GM12878 (cell line): ENCODE results near the gene RHBG. TPM values are rescaled to one million over a fixed set of nuclear protein-coding genes. Genes with fewer than 3 reads are reported as not detected.
"Not testable (repeated sequence)": the region's sequence is repeated elsewhere in the genome, so short reads cannot be mapped to it uniquely, and the experiment has no call there.

Experiments used
- ATAC-seq: fragments of 200-7000 bp; cut with Tn5 transposase; 3 replicates; pipeline ENCODE4 v1.9.1; 2020; ENCODE audit warnings: mild to moderate bottlenecking, moderate library complexity
- BruUV-seq: library from RNA; stranded (reverse); fragments of 400-500 nt; replicated peaks from 2 replicates; lab custom pipeline; 2021; lab: Mats Ljungman, UMichigan
- CTCF ChIA-PET: fragments of 300-600 bp; sonication (Branson Sonifier 250); formaldehyde crosslinking; extraction: SDS; loops from one replicate; lab custom pipeline; 2021; ENCODE audit warnings: inconsistent platforms; lab: Yijun Ruan, JAX
- POLR2A ChIA-PET: fragments of 350-600 bp; formaldehyde crosslinking; extraction: SDS; loops from one replicate; lab custom pipeline; 2021; ENCODE audit warnings: inconsistent platforms; lab: Charles Lee
- RAD21 ChIA-PET: fragments of 300-600 bp; sonication (Branson Sonifier 250); formaldehyde crosslinking; loops from one replicate; lab custom pipeline; 2023; ENCODE audit warnings: antibody characterized with exemption; ENCODE audit not compliant: unreplicated experiment; lab: Charles Lee
- SMC1A ChIA-PET: fragments of 300-600 bp; sonication (Branson Sonifier 250); formaldehyde crosslinking; loops from one replicate; lab custom pipeline; 2023; ENCODE audit not compliant: unreplicated experiment, uncharacterized antibody; lab: Charles Lee
- DNase-seq: peaks from one replicate; pipeline ENCODE4 v3.0.0-alpha.2; 2011; ENCODE audit warnings: low read depth, low spot score
- FAIRE-seq: peaks from 3 replicates; lab custom pipeline; 2011; peaks lifted over from hg19 to GRCh38; lab: Jason Lieb, UNC
- H2AFZ ChIP-seq: 2 replicates; pipeline ENCODE4 v1.6.0; 2011; ENCODE audit warnings: low read depth, low read length, control low read depth; ENCODE audit not compliant: control insufficient read depth
- H3K27ac ChIP-seq: 2 replicates; pipeline ENCODE4 v1.5.1; 2011; ENCODE audit warnings: control low read depth; ENCODE audit not compliant: control insufficient read depth, insufficient read depth
- H3K27me3 ChIP-seq, 2 experiments: replicated peaks in 1 of 2; 2 replicates each; pipeline versions ENCODE4 v1.6.0 to v1.6.1; 2011; ENCODE audit warnings: low read length in 1 of 2; ENCODE audit not compliant: control insufficient read depth in 2 of 2, insufficient read depth in 2 of 2
- H3K36me3 ChIP-seq, 2 experiments: 2 replicates each; pipeline ENCODE4 v1.5.1; 2011; ENCODE audit warnings: low read length in 1 of 2; ENCODE audit not compliant: control insufficient read depth in 2 of 2, insufficient read depth in 2 of 2
- H3K4me1 ChIP-seq: 2 replicates; pipeline ENCODE4 v1.6.1; 2011; ENCODE audit warnings: mild to moderate bottlenecking, low read length, moderate library complexity, mixed read lengths; ENCODE audit not compliant: control insufficient read depth, insufficient read depth
- H3K4me2 ChIP-seq: 2 replicates; pipeline ENCODE4 v1.6.0; 2011; ENCODE audit warnings: control low read depth; ENCODE audit not compliant: control insufficient read depth, insufficient read depth
- H3K4me3 ChIP-seq: fragments of 200-600 bp; sonication (generic); 2 replicates; pipeline ENCODE4 v1.5.1; 2016
- H3K79me2 ChIP-seq: 2 replicates; pipeline ENCODE4 v1.6.0; 2011; ENCODE audit warnings: low read length; ENCODE audit not compliant: control insufficient read depth, insufficient read depth
- H3K9ac ChIP-seq: 2 replicates; pipeline ENCODE4 v1.8.0; 2011; ENCODE audit warnings: low read length, control low read depth, mixed read lengths; ENCODE audit not compliant: control insufficient read depth, insufficient read depth
- H3K9me3 ChIP-seq: replicated peaks from 3 replicates; pipeline ENCODE4 v1.5.1; 2011; ENCODE audit warnings: mild to moderate bottlenecking, low read length; ENCODE audit not compliant: control insufficient read depth, insufficient read depth
- H4K20me1 ChIP-seq: 2 replicates; pipeline ENCODE4 v1.6.0; 2011; ENCODE audit not compliant: control insufficient read depth, insufficient read depth
- CHD4 ChIP-seq: fragments of 200-600 bp; sonication (generic); IDR thresholded peaks from 2 replicates; pipeline ENCODE4 v1.6.1; 2016; ENCODE audit warnings: mild to moderate bottlenecking
- EP300 ChIP-seq, 2 experiments: fragments of 150-350 bp in 1 of 2; IDR thresholded peaks; 2 replicates each; pipeline ENCODE4 v1.6.1; 2011 to 2012; ENCODE audit warnings: low read depth in 2 of 2, low read length in 2 of 2, borderline replicate concordance in 1 of 2, improper control_type of control experiment in 1 of 2, inconsistent platforms in 1 of 2; ENCODE audit not compliant: control insufficient read depth in 1 of 2
- IRF4 ChIP-seq: IDR thresholded peaks from 2 replicates; pipeline ENCODE4 v1.6.1; 2011; ENCODE audit warnings: low read depth, low read length
- KLF5 ChIP-seq: fragments of 450-650 bp; IDR thresholded peaks from 2 replicates; pipeline ENCODE4 v1.6.1; 2014; ENCODE audit warnings: mild to moderate bottlenecking; ENCODE audit not compliant: partially characterized antibody
- MAX ChIP-seq: IDR thresholded peaks from 2 replicates; pipeline ENCODE4 v1.6.1; 2012; ENCODE audit warnings: low read depth, low read length, improper control_type of control experiment
- NFIC ChIP-seq: IDR thresholded peaks from 2 replicates; pipeline ENCODE4 v1.6.1; 2012; ENCODE audit warnings: low read depth, mild to moderate bottlenecking, inconsistent platforms, low read length, moderate library complexity
- NR2C2 ChIP-seq: IDR thresholded peaks from 2 replicates; pipeline ENCODE4 v1.6.1; 2011; ENCODE audit warnings: borderline replicate concordance, low read depth; ENCODE audit not compliant: control insufficient read depth, insufficient read length
- TCF3 ChIP-seq: IDR thresholded peaks from 2 replicates; pipeline ENCODE4 v1.6.1; 2012; ENCODE audit warnings: low read depth, mild to moderate bottlenecking, low read length, borderline replicate concordance; ENCODE audit not compliant: insufficient read depth
- YBX1 ChIP-seq: fragments of 450-650 bp; IDR thresholded peaks from 2 replicates; pipeline ENCODE4 v1.6.1; 2016; ENCODE audit warnings: antibody characterized with exemption
- WGBS: methylation state at CpG from one replicate; pipeline ENCODE4 v1.1.6; 2016; ENCODE audit warnings: low lambda C conversion rate; ENCODE audit not compliant: insufficient replicate concordance, insufficient coverage; ENCODE audit errors: missing lambda C conversion rate; 5-methylcytosine and 5-hydroxymethylcytosine counted together
- in situ Hi-C: fragments of 300-500 bp; cut with MboI; formaldehyde crosslinking; loops from 9 replicates; pipeline ENCODE4 v1.14.3; 2018; ENCODE audit warnings: mixed read lengths
- intact Hi-C: fragments of 100-400 bp; cut with micrococcal nuclease; formaldehyde crosslinking; loops from one replicate; pipeline ENCODE4 v1.14.2; 2022; ENCODE audit not compliant: unreplicated experiment
- polyA plus RNA-seq, 11 experiments: library from polyadenylated mRNA; depleted of rRNA in 4 of 11; unstranded in 6 of 11; stranded (reverse) in 5 of 11; fragments of >200 nt; fragmentation: Nextera tagmentation in 4 of 11; fragmentation: Illumina TruSeq in 1 of 11; extraction: Ambion mirVana in 4 of 11; extraction: Trizol in 1 of 11; gene quantifications; 1 replicate in 1 of 11; 2 replicates in 10 of 11; pipeline versions ENCODE4 v1.2.1 to v1.2.3, GENCODE V29; 2011 to 2016; ENCODE audit warnings: inconsistent platforms in 2 of 11, missing spikeins in 2 of 11, low read depth in 1 of 11
- total RNA-seq, 4 experiments: library from RNA; depleted of rRNA in 3 of 4; stranded (reverse); fragments of >200 nt in 3 of 4; fragmentation: Illumina TruSeq in 1 of 4; extraction: Trizol in 1 of 4; gene quantifications; 2 replicates each; pipeline versions ENCODE4 v1.2.1 to v1.2.3, GENCODE V29; 2013 to 2021
- TF ChIP-seq, protein P1 (sequence below): fragments of 450-650 bp; IDR thresholded peaks from 2 replicates; pipeline ENCODE4 v1.6.1; 2017; ENCODE audit warnings: antibody characterized with exemption, mild to moderate bottlenecking, moderate library complexity

The RHBG gene
- total and polyA plus RNA-seq, 10 of the 15 experiments (the other 5 are each of a cell fraction or from before 2014, with no cell fraction given), result not detected

- WGBS, result 25% methylated on average over 4 of the region's 4 CpGs
- no peaks in the 10 kb centered on the region for H4K20me1 ChIP-seq
- TF ChIP-seq EP300 (IDR thresholded peaks at IDR 0.05; ENCODE audit: borderline replicate concordance in 1 of 2, control insufficient read depth in 1 of 2, low read depth in 2 of 2, low read length in 2 of 2), result no peak
- TF ChIP-seq KLF5, result no peak
- TF ChIP-seq NR2C2, result no peak
- TF ChIP-seq, protein P1, sequence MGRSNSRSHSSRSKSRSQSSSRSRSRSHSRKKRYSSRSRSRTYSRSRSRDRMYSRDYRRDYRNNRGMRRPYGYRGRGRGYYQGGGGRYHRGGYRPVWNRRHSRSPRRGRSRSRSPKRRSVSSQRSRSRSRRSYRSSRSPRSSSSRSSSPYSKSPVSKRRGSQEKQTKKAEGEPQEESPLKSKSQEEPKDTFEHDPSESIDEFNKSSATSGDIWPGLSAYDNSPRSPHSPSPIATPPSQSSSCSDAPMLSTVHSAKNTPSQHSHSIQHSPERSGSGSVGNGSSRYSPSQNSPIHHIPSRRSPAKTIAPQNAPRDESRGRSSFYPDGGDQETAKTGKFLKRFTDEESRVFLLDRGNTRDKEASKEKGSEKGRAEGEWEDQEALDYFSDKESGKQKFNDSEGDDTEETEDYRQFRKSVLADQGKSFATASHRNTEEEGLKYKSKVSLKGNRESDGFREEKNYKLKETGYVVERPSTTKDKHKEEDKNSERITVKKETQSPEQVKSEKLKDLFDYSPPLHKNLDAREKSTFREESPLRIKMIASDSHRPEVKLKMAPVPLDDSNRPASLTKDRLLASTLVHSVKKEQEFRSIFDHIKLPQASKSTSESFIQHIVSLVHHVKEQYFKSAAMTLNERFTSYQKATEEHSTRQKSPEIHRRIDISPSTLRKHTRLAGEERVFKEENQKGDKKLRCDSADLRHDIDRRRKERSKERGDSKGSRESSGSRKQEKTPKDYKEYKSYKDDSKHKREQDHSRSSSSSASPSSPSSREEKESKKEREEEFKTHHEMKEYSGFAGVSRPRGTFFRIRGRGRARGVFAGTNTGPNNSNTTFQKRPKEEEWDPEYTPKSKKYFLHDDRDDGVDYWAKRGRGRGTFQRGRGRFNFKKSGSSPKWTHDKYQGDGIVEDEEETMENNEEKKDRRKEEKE, result no peak
- TF ChIP-seq CHD4, result no peak
- no peak for TF ChIP-seq NFIC
- no peak for TF ChIP-seq TCF3
- no peak for TF ChIP-seq YBX1
- no peak for TF ChIP-seq MAX
- TF ChIP-seq IRF4, result no peak
These were observed 21.7 kb upstream of the RHBG start for GRCh38 chr1:156347331-156347730.

DNA sequence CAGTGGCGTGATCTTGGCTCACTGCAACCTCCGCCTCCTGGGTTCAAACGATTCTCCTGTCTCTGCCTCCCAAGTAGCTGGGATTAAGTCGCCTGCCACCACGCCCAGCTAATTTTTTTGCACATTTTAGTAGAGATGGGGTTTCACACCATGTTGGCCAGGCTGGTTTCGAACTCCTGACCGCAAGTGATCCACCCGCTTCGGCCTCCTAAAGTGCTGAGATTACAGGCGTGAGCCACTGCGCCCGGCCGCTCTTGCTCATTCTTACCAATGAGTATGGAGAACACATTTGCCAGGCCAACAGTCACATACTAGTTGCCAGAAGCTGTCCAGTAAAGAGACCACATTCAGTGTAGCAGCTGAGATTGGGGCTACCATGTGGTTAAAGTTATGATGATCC is 16.5 kb upstream of the RHBG start:
- H3K79me2 ChIP-seq, in situ Hi-C loops, H3K9me3 ChIP-seq, H3K27ac ChIP-seq, BruUV-seq, intact Hi-C loops, DNase-seq, FAIRE-seq, H3K4me2 ChIP-seq, H2AFZ ChIP-seq, H3K4me3 ChIP-seq, H3K36me3 ChIP-seq, RAD21 ChIA-PET, H4K20me1 ChIP-seq, H3K27me3 ChIP-seq, H3K4me1 ChIP-seq, H3K9ac ChIP-seq, ATAC-seq: not testable (repeated sequence)
- POLR2A ChIA-PET, result interaction anchor here (1.0 kb wide), 1 partner anchor 22 kb away, joined by 3 read pairs; no protein-coding TSS in a partner anchor
- WGBS, result 65% methylated on average over 13 of the region's 13 CpGs
- SMC1A ChIA-PET, result interaction anchor here (0.9 to 1.1 kb wide), 2 partner anchors 18 to 93 kb away, joined by 4 to 5 read pairs; no protein-coding TSS in a partner anchor
- CTCF ChIA-PET, result interaction anchor here (1.1 to 3.1 kb wide), 3 partner anchors 33 to 172 kb away, joined by 3 to 19 read pairs (median 4); no protein-coding TSS in a partner anchor

More at GRCh38 chr1:156347331-156347730, 21.7 kb upstream of the RHBG start:
- ChIA-PET POLR2A (no interaction called here), CTCF (interaction anchor here (1.1 to 3.0 kb wide), 4 partner anchors 12 to 99 kb away, joined by 3 to 10 read pairs (median 5); no protein-coding TSS in a partner anchor), SMC1A (interaction anchor here (1.0 kb wide), 1 partner anchor 39 kb away, joined by 3 read pairs; no protein-coding TSS in a partner anchor), RAD21 (interaction anchor here (0.6 to 1.2 kb wide), 2 partner anchors 99 to 105 kb away, joined by 3 to 4 read pairs; no protein-coding TSS in a partner anchor)
- Histone ChIP-seq H3K4me3 (no peak overlapping the region), H3K4me1 (no peaks in the 10 kb centered on the region), H3K9me3 (no peaks in the 10 kb centered on the region), H3K27me3 (peaks cover 0 to 5% of the 10 kb centered on the region in 2 experiments; a peak in 1 of 4 replicates), H3K79me2 (no peaks in the 10 kb centered on the region), H2AFZ (no peak overlapping the region), H3K27ac (no peak overlapping the region), H3K36me3 (no peaks in the 10 kb centered on the region), H3K9ac (no peak overlapping the region), H3K4me2 (no peak overlapping the region)
- ATAC-seq (no peak), DNase-seq (no peak), FAIRE-seq (no peak)
- in situ Hi-C loops (no loop called here), intact Hi-C loops (no loop called here)
- BruUV-seq, result no TSS peak
